Keratinocyte (primary cell): Measurements from ENCODE around the gene D2HGDH. TPM values are rescaled to one million over a fixed set of nuclear protein-coding genes. Genes with fewer than 3 reads are reported as not detected.

Experiments used
- DNase-seq: peaks from one replicate; pipeline ENCODE4 v3.0.0-alpha.2; 2011; ENCODE audit warnings: low read depth, missing footprints, low spot score
- FAIRE-seq: peaks from 2 replicates; lab custom pipeline; 2011; peaks lifted over from hg19 to GRCh38; lab: Jason Lieb, UNC
- H2AFZ ChIP-seq: 2 replicates; pipeline ENCODE4 v1.6.0; 2012; ENCODE audit warnings: low read length, control low read depth, inconsistent platforms; ENCODE audit not compliant: control insufficient read depth
- H3K27ac ChIP-seq: 2 replicates; pipeline ENCODE4 v1.5.1; 2011; ENCODE audit warnings: low read length; ENCODE audit not compliant: control insufficient read depth, insufficient read depth
- H3K27me3 ChIP-seq: 3 replicates; pipeline ENCODE4 v1.6.0; 2011; ENCODE audit warnings: low read length; ENCODE audit not compliant: control insufficient read depth, insufficient read depth; ENCODE audit errors: extremely low read depth
- H3K36me3 ChIP-seq, 2 experiments: 2 replicates in 1 of 2; 3 replicates in 1 of 2; pipeline ENCODE4 v1.5.1; 2011; ENCODE audit warnings: low read length in 2 of 2, mild to moderate bottlenecking in 1 of 2; ENCODE audit not compliant: control insufficient read depth in 2 of 2, insufficient read depth in 2 of 2; ENCODE audit errors: extremely low read depth in 1 of 2
- H3K4me1 ChIP-seq: 3 replicates; pipeline ENCODE4 v1.5.1; 2011; ENCODE audit warnings: low read length; ENCODE audit not compliant: control insufficient read depth, insufficient read depth; ENCODE audit errors: extremely low read depth
- H3K4me2 ChIP-seq: 3 replicates; pipeline ENCODE4 v1.6.0; 2011; ENCODE audit warnings: low read depth, low read length; ENCODE audit not compliant: control insufficient read depth, insufficient read depth; ENCODE audit errors: extremely low read depth
- H3K4me3 ChIP-seq, 3 experiments: fragments of 200-600 bp in 1 of 3; sonication (generic) in 1 of 3; 2 replicates in 2 of 3; 3 replicates in 1 of 3; pipeline ENCODE4 v1.5.1; 2011 to 2016; ENCODE audit warnings: low read length in 3 of 3, mild to moderate bottlenecking in 3 of 3, control low read depth in 2 of 3, inconsistent platforms in 1 of 3, low read depth in 1 of 3, mixed read lengths in 1 of 3, mixed run types in 1 of 3, moderate library complexity in 1 of 3; ENCODE audit not compliant: control insufficient read depth in 2 of 3, insufficient read depth in 2 of 3; ENCODE audit errors: extremely low read depth in 1 of 3
- H3K79me2 ChIP-seq: 2 replicates; pipeline ENCODE4 v1.6.0; 2012; ENCODE audit warnings: low read length; ENCODE audit not compliant: control insufficient read depth, insufficient read depth
- H3K9ac ChIP-seq: 3 replicates; pipeline ENCODE4 v1.6.0; 2011; ENCODE audit warnings: low read length; ENCODE audit not compliant: control insufficient read depth, insufficient read depth; ENCODE audit errors: extremely low read depth
- H3K9me1 ChIP-seq: 3 replicates; pipeline ENCODE4 v1.6.0; 2011; ENCODE audit warnings: low read length; ENCODE audit not compliant: control insufficient read depth, insufficient read depth; ENCODE audit errors: extremely low read depth
- H3K9me3 ChIP-seq: 2 replicates; pipeline ENCODE4 v1.5.1; 2012; ENCODE audit warnings: low read depth, low read length; ENCODE audit not compliant: control insufficient read depth
- H4K20me1 ChIP-seq: 3 replicates; pipeline ENCODE4 v1.6.0; 2011; ENCODE audit warnings: low read length; ENCODE audit not compliant: control insufficient read depth, insufficient read depth; ENCODE audit errors: extremely low read depth
- CTCF ChIP-seq, 3 experiments: IDR thresholded peaks in 1 of 3; conservative IDR thresholded peaks in 1 of 3; optimal IDR thresholded peaks in 1 of 3; 2 replicates in 2 of 3; 3 replicates in 1 of 3; pipeline versions ENCODE3 to v1.5.1; 2011; ENCODE audit warnings: low read length in 3 of 3, mild to moderate bottlenecking in 3 of 3, moderate library complexity in 2 of 3, control low read depth in 1 of 3, inconsistent platforms in 1 of 3; ENCODE audit not compliant: insufficient read depth in 2 of 3; ENCODE audit errors: extremely low read depth in 1 of 3
- EZH2 ChIP-seq: IDR thresholded peaks from one replicate; pipeline ENCODE4 v1.6.1; 2012; ENCODE audit warnings: inconsistent platforms, mild to moderate bottlenecking, low read length, moderate library complexity
- dilution Hi-C: fragments of 300-500 bp; cut with MboI; formaldehyde crosslinking; loops from one replicate; pipeline ENCODE4 v1.7.0; 2020; ENCODE audit warnings: low sequenced_read_pairs; ENCODE audit not compliant: extremely low pct_ligation_motif_present
- polyA plus RNA-seq, 5 experiments: library from polyadenylated mRNA; depleted of rRNA in 3 of 5; stranded (reverse) in 3 of 5; stranded (forward) in 1 of 5; unstranded in 1 of 5; fragments of >200 nt; gene quantifications; 1 replicate in 1 of 5; 2 replicates in 3 of 5; 3 replicates in 1 of 5; pipeline versions ENCODE4 v1.2.1 to v1.2.3, GENCODE V29; 2011 to 2012; ENCODE audit warnings: missing spikeins in 2 of 5, low read depth in 1 of 5, low replicate concordance in 1 of 5

The D2HGDH gene
- polyA plus RNA-seq, 1 donor (not counting 4 experiments of a cell fraction or from before 2014, with no cell fraction given): 5.4 TPM

GRCh38 chr2:241686650-241687425 lies 47.6 kb upstream of the D2HGDH start, which contains the start of gene DTYMK:
TSS of gene DTYMK (minus strand) at chr2:241686815. CDS start at chr2:241686783, 32 bp downstream.
- H3K9ac ChIP-seq: peak within 1 kb of the TSS; percentile 98
- H3K27me3 ChIP-seq: no peaks in the 10 kb centered on the region
- H3K79me2 ChIP-seq: peaks cover 38% of the 10 kb centered on the region
- dilution Hi-C loops: no loop called here
- no peaks in the 10 kb centered on the region for H4K20me1 ChIP-seq
- peak within 1 kb of the TSS; percentile 84 for H2AFZ ChIP-seq
- DNase-seq (peak; percentile 32), FAIRE-seq (no peak)
- H3K4me1 ChIP-seq: peaks cover 10% of the 10 kb centered on the region
- H3K4me2 ChIP-seq: peak within 1 kb of the TSS; percentile 83
- no peak for TF ChIP-seq CTCF (optimal IDR thresholded peaks at IDR 0.05 in 1 of 3, IDR thresholded peaks at IDR 0.05 in 1 of 3, conservative IDR thresholded peaks at IDR 0.05 in 1 of 3; ENCODE audit: extremely low read depth in 1 of 3, insufficient read depth in 2 of 3, low read length in 3 of 3)
- no peaks in the 10 kb centered on the region for H3K9me3 ChIP-seq
- peaks cover 2% of the 10 kb centered on the region for H3K9me1 ChIP-seq
- H3K27ac ChIP-seq: peak within 1 kb of the TSS; percentile 89
- H3K4me3 ChIP-seq: peak within 1 kb of the TSS; percentile 83 to 94 (median 91)
- peaks cover 5 to 21% of the 10 kb centered on the region in 2 experiments for H3K36me3 ChIP-seq

- FAIRE-seq: no peak
- peaks cover 7 to 17% of the 10 kb centered on the region in 2 experiments for H3K36me3 ChIP-seq
- no peak overlapping the region for H3K4me2 ChIP-seq
Observed at GRCh38 chr2:241689306-241689705, 45.1 kb upstream of the D2HGDH start.

More at GRCh38 chr2:241689306-241689705, 45.1 kb upstream of the D2HGDH start:
- H3K9ac ChIP-seq: no peak overlapping the region
- no peak overlapping the region for H3K27ac ChIP-seq
- H3K9me3 ChIP-seq: no peaks in the 10 kb centered on the region
- no peak overlapping the region for H2AFZ ChIP-seq
- dilution Hi-C loops: no loop called here
- no peak for TF ChIP-seq EZH2
- TF ChIP-seq CTCF (optimal IDR thresholded peaks at IDR 0.05 in 1 of 3, IDR thresholded peaks at IDR 0.05 in 1 of 3, conservative IDR thresholded peaks at IDR 0.05 in 1 of 3; ENCODE audit: extremely low read depth in 1 of 3, insufficient read depth in 2 of 3, low read length in 3 of 3): no peak
- no peak for DNase-seq
- peaks cover 29% of the 10 kb centered on the region for H3K79me2 ChIP-seq
- peaks cover 2% of the 10 kb centered on the region for H3K9me1 ChIP-seq
- peaks cover 10% of the 10 kb centered on the region for H3K4me1 ChIP-seq
- peaks cover 3% of the 10 kb centered on the region for H4K20me1 ChIP-seq
- H3K27me3 ChIP-seq: no peaks in the 10 kb centered on the region
- no peak overlapping the region for H3K4me3 ChIP-seq
